ENCODE results near the gene PARL.

PARL gene

DNA sequence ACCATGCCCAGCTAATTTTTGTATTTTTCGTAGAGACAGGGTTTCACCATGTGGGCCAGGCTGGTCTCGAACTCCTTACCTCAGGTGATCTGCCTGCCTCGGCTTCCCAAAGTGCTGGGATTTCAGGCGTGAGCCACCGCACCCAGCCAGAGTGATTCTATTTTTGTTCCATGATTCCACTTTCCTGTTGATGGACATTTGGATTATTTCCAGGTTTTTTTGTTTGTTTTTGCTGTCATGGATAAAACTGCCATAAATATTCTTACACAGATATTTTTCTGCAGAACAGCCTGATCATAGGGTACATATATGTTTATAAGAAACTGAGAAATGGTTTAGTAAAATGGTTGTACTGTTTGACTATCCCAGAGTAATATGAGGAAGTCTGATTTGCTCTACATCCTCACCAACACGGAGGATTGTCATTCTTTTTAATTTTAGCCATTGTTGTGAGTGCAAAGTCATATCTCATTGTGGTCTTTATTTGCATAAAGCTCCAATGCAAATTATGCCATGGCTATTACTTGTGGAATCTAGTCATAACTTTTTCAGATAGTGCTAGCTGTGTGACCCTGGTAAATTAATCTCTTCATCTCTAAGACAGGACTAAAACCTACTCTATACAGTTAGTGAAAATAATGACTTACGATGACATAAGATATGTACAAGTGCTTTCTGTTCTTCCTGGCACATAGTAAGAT lies 102.0 kb downstream of the PARL start:
- DNase-seq: no peak

DNA sequence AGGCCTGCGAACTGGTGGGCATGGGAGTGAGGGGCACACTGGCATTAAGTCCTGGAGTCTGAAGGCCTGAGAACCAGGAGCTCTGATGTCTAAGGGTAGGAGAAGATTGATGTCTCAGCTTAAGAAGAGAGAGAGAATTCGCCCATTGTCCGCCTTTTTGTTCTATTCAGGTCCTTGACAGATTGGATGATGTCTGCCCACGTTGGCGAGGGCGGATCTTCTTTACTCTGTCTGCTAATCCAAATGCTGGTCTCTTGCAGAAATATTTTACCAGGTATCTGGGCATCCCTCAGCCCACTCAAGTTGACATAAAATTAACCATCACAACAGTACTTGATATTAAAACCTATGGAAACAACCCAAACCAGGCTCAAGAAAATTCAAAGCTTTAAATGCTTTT lies 103.4 kb downstream of the PARL start:
- no peak for DNase-seq

DNA sequence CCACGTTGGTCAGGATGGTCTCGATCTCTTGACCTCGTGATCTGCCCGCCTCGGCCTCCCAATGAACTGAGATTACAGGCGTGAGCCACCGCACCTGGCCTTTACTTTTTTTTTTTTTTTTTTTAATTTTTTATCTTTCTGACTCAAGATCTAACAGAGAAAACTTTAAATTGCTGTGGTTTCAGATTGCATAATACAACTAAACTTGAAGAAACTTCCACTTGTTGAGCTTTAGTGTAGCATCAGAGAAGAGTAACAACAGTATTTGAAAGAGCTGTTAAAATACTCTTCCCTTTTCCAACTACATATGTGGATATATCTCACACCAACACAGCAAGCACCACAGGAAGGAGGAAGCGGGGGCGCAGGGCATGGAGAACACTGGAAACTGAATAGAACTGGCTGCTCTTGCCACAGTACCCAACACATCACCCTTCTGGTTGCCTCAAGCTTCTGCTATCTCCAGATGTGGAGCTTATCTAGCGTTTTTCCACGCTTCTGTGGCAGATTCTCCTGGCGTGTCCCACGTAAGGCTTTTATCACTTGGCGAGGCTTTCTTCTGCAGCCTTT lies 104.7 kb downstream of the PARL start:
- no peak for DNase-seq

Measured in NCI-H2081 treated with DMSO at 0.1 percent for 48 hours (cell line).